ENCODE measurements around the gene DPF1.

The DPF1 gene

DNA sequence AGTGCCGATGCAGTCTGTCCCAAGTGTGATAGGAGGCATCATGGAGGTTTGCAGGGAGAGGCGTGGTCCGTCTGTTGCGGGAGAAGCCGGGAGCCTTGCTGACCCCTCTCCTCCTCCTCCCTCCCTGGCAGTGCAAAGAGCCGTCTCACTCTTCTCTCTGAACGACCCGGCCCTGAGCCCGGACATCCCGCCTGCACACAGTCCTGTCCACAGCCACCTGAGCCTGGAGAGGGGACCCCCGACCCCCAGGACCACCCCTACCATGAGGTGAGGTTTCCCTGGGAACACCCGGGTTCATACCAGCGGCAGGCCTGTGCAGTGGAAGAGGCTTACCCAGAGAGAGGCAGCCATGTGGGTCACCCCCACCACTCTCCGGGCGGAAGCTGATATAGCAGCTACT is 22.3 kb downstream of the DPF1 start:
- in situ Hi-C loops (cut with MboI; ENCODE audit: low sequenced_read_pairs), result no loop called here

DNA sequence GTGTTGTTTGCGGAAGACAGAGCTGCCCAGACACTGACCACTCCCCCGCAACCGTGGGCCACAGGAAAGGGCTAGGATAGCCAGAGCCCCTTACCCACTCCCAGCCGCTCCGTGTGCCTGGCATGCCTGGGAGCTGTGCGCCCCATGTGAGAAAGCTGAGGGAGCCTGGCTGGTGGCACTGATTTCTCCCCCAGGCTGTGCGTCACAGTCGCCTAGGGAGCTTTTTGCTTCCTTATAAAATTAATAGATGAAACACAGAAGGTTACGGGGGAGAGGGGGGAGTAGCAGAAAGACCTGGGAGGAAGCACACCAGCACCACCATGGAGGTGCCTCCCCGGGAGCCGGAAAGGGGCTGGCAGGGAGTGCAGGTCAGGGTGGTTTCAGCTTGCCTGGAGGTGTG is 24.7 kb downstream of the DPF1 start:
- in situ Hi-C loops (cut with MboI; ENCODE audit: low sequenced_read_pairs), result no loop called here

DNA sequence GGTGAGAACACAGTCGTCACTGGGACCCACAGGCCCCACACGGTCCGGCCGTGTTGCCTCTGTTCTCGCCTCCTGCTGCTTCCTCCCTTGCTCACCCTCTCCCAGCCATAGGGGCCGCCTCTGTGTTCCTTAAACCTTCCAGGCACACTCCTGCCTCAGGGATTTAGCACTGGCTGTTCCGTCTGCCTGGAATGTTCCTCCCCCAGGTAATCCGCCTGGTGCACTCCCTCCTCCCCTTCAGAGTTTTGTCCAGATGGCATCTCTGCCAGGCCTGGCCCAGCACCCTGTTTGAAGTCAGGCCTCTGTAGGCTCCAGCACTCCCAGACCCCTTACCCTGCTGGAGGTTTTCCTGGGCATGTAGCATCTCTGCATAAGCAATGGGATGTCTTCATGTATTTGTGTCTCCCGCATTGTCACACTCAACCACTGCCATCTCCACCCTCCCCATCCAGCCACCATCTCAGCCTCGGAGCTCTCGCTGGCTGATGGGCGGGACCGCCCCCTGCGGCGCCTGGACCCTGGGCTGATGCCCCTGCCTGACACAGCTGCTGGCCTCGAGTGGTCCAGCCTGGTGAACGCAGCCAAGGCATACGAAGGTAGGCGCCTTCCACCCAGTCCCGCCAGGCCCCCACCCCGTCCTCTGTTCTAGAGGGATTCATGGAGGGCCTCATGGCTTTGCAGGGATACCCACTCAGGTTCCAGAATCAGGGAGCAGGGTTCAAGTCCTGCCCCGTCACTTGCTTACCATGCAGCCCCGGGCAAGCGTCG is 25.9 kb downstream of the DPF1 start:
- in situ Hi-C loops (cut with MboI; ENCODE audit: low sequenced_read_pairs), result no loop called here

DNA sequence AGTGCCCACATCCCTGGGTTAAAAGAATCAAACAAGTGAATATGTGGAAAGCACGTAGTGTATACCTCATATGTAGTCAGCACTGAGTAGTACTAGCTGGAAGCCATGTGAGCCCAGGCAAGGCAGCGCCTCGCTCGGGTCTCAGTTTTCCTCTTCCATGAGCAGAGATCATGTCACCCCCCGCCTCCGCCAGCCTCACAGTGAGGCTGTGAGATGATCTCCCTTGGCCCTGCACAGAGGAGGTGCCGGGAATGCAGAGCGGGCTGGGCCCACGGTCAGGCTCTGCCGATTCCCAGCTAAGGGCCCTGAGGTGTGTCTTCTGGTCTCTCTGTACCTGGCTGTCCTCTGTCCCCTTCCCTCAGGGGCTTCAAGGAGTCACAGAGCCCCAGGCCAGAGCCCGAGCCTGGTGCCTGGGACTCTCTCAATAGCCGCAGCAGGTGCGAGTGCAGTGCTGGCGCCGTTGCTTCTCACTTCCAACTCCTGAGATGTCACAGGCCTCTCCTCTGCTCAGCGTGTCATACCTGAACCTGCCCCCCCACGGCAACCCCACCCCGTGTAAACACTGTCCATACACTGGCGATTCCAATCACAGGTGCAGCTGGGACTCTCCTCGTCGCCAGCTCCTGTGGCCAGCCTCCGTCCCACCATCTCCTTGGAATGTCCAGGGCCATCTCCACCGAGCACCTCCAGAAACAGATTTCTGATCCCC is 26.9 kb downstream of the DPF1 start:
- in situ Hi-C loops (cut with MboI; ENCODE audit: low sequenced_read_pairs), result no loop called here

DNA sequence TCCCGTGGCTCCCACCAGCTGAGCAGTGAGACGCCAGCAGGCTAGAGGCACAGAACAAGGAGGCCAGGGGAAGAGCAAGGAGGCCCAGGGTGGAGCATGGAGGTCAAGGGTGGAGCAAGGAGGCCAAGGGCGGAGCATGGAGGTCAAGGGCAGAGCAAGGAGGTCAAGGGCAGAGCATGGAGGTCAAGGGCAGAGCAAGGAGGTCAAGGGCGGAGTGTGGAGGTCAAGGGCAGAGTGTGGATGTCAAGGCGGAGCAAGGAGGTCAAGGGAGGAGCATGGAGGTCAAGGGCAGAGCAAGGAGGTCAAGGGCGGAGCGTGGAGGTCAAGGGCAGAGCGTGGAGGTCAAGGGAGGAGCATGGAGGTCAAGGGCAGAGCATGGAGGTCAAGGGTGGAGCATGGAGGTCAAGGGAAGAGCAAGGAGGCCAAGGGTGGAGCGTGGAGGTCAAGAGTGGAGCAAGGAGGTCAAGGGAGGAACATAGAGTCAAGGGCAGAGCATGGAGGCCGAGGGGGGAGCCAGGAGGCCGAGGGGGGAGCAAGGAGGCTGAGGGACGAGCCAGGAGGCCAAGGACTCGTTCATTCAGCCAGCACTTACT is 27.7 kb downstream of the DPF1 start:
- in situ Hi-C loops (cut with MboI; ENCODE audit: low sequenced_read_pairs), result no loop called here

DNA sequence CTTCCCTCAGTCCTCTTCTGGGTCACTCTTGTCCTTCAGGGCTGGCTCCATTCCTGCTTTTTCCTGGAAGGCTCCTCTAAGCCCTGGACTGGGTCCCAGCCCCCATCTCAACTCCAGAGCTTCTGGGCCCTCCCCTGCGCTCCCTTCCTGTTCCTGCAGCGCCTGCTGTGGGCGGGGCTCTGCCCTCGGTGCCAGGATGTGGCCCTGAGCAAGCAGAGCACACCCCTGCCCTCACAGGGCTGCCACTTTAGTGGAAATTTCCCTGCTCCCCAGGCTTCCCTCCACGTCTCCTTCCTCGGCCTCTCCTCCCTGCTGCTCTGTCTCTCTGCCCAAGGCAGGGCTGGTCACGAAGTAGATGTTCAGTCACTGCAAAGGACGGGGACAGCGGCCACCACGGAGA is 28.8 kb downstream of the DPF1 start:
- in situ Hi-C loops (cut with MboI; ENCODE audit: low sequenced_read_pairs), result no loop called here

DNA sequence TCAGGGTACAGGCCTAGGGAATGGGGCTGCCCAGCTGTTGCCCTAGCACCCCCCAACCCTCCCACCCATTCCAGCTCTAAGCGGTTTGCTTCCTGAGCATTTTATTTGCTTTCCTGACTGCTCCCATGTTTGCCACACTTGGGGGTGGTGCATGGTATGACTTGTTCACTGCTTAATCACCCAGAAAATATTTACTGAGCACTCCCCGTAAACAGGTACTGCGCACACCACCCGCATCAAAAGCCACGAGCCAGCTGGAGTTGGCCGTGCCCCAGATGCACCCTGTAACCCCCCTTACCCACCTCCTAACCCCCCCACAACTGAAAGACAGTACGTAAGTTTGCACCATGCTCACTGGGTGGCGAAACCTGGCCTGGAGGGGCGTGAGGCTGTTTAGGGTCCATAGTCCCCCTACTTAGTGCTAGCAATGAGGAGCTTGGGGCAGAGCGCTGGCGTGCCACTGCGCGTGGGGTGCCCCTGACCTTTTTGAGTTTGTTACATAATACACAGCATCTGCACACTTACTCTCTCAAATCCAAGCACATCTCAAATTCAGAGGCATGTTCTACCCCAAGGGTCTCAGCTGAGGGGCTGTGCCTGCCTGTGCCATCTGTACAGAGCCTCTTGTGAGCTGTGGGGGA is 29.8 kb downstream of the DPF1 start:
- in situ Hi-C loops (cut with MboI; ENCODE audit: low sequenced_read_pairs), result no loop called here

DNA sequence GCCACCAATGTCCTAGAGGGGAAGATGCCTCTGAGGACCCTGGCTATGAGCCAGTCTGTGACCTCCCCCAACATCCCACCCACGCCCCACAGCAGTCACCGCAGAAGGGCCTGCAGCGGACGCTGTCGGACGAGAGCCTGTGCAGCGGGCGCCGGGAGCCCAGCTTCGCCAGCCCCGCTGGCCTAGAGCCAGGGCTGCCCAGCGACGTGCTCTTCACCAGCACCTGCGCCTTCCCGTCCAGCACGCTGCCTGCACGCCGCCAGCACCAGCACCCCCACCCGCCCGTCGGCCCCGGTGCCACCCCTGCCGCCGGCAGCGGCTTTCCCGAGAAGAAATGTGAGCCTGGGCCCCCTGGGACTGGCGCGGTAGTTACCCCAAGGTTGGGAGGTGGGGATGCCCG is 30.6 kb downstream of the DPF1 start:
- in situ Hi-C loops (cut with MboI; ENCODE audit: low sequenced_read_pairs), result no loop called here

DNA sequence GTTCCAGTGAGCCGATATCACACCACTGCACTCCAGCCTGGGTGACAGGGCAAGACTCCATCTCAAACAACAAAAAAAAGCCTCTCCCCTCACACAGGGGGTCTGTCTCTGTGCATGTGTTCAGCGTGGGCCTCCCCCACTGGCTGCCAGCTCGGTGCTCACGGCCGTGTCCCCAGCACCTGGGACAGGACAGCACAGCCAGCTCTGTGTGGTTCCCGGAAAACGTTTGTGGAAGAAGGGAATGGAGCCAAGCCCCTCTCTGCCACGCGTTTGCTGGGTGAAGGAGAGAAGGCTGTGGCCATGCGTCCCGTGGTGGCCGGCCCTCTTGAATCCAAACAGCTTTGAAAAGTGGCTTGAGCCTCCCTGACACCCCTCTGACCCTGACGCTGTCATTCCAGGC is 32.3 kb downstream of the DPF1 start:
- in situ Hi-C loops (cut with MboI; ENCODE audit: low sequenced_read_pairs), result no loop called here

DNA sequence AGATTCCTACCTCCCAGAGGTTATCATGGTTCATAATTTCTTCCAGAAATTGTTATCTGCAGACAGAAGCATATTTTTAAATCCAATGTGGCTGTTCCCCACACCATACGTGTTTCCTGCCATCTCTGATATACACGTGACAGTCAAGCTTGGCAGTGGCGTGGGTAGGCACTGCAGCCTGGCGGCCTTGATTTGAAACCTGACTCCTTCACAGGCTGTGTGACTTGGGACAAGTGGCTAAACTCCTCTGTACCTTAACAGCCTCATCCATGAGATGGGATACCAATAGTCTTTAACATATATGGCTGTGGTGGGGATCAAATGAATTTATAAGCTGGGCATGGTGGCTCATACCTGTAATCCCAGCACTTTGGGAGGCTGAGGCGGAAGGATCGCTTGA is 33.2 kb downstream of the DPF1 start:
- in situ Hi-C loops (cut with MboI; ENCODE audit: low sequenced_read_pairs), result no loop called here

DNA sequence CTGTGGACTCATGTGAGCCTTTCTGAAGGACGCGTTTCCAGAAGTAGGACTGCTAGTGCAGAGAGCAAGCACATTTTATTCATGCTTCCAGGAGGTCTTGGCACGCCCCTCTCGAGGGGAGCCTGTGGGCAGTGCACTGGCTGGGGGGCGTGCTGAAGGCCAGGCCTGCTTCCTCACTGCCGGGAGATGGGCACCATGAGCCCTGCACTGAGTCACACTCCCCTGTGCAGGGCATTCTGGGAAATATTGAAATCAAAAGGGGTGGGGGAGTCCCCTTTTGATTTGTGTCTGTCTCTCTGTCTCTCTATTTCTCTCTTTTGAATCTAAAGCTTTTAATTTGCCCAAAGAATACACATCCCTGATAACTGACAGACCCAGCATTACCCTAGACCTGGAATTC is 34.0 kb downstream of the DPF1 start:
- in situ Hi-C loops (cut with MboI; ENCODE audit: low sequenced_read_pairs), result no loop called here

DNA sequence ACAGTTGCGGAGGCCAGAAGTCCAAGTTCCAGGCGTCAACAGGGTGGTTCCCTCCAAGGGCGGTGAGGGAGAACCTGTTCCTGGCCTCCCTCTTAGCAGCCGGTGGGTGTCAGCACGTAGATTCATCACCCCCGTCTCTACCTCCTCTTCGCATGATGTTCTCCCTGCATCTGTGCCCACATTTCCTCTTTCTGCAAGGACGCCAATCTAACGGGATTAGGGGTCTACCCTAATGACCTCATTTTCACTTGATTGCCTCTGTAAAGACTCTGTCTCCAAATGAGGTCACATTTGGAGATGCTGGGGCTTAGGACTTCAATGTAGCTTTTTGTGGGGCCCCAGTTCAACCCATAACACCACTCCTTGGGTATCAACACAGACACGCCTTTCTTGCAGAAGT is 38.5 kb downstream of the DPF1 start:
- in situ Hi-C loops (cut with MboI; ENCODE audit: low sequenced_read_pairs), result no loop called here

DNA sequence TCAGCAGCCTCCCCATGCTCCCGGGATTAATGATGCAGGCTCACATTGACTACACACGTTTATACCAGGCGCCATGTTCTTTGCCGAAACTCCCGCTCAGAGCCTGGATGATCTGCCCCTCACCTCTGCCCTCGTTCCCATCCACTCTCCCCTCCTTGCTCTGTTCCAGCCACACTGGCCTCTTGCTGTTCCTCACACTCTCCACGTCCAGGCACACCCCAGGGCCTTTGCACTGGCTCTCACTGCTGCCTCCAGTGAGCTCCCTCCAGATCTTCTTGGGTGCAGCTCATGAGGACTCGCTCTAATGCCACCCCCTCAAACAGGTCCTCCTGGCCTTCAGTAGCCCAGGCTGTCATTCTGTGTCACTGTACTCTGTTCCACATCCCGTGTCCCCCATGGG is 39.2 kb downstream of the DPF1 start:
- in situ Hi-C loops (cut with MboI; ENCODE audit: low sequenced_read_pairs), result no loop called here

DNA sequence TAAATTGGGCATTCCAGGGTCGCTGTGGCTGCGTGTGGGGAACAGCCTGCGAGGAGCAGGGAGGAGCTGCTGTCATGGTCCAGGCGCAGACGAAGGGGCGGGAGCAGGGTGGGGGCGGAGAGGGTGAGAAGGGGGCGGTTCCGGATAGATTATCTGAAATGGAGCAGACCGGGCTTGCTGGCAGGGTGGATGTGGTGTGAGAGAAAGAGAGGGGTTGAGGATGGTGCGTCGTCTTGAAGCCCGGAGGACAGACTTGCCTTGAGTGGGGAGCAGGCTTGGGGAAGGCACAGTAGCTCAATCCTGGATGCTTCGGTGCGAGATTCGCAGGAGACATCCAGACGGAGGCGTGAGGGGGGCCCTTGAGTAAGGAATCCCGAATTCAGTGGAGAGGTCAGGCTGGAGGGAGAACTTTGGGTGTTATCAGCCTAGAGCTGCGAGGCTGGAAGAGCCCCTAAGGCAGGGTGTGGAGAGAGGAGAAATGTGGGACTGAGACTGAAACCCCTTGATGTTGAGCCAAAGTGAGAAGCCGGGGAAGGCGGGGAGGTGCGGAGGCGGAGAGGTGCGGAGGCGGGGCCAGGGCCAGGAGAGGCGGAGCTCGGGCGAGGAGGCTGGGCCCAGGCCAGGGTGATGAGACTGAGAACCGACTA is 40.6 kb downstream of the DPF1 start:
- in situ Hi-C loops (cut with MboI; ENCODE audit: low sequenced_read_pairs), result no loop called here

DNA sequence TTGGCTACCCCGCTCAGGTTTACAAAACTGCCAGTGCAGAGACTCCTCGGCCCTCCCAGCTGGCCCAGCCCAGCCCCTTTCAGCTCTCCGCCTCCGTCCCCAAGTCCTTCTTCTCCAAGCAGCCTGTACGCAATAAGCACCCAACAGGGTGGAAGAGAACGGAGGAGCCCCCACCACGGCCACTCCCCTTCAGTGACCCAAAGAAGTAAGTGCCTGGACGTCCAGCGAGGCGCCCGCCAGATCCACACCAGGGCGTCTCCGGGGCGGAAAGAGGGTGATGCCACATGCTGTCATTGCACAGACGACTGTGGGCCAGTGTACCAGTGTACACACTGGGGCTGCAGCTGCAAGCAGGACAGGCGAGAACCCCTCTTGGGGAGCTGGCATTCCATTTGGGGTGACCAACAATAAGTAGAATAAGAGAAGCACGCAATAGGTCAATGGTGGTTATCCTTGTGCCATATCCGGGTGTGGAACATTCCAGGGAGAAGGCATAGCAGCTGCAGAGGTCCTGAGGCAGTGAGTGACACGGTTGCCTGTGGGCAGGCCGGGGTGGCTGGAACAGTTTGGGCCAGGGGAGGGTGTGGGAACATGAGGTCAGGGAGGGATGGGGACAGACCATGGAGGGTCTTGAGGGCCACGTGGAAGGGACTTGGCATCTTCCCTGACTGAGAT is 41.3 kb downstream of the DPF1 start:
- in situ Hi-C loops (cut with MboI; ENCODE audit: low sequenced_read_pairs), result no loop called here

DNA sequence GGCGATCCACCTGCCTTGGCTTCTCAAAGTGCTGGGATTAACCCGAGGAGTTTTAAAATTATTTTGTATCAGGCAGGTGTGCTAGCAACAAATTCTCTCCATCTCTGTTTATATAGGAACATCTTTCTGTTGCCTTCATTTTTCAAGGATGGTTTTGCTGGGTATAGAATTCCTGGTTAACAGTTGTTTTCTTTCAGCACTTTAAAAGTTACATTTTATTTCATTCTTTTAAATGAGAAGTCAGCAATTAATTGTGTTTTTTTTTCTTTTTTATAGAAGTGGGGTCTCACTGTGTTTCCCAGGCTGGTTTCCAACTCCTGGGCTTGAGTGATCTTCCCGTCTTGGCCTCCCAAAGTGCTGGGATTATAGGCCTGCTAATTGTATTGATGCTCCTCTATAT is 44.0 kb downstream of the DPF1 start:
- in situ Hi-C loops (cut with MboI; ENCODE audit: low sequenced_read_pairs), result no loop called here

DNA sequence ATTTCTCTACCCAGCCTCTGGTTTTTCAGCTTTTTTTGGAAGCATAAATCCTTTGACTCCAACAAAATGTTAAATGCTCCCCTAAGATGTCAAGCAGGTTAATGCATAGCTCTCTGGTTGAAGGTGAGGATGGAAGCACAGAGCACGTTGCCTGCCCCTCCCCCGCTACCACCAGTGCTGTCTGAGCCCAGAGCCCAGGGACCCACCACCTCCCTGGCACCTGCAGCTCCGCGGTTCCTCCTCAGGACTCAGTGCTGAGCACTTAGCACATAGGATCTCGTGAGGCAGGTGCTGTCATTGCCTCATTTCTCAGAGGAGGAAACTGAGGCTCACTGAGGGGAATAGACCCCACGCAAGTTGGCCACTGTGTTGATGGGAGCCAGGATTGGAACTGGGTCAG is 48.6 kb downstream of the DPF1 start:
- in situ Hi-C loops (cut with MboI; ENCODE audit: low sequenced_read_pairs), result no loop called here

DNA sequence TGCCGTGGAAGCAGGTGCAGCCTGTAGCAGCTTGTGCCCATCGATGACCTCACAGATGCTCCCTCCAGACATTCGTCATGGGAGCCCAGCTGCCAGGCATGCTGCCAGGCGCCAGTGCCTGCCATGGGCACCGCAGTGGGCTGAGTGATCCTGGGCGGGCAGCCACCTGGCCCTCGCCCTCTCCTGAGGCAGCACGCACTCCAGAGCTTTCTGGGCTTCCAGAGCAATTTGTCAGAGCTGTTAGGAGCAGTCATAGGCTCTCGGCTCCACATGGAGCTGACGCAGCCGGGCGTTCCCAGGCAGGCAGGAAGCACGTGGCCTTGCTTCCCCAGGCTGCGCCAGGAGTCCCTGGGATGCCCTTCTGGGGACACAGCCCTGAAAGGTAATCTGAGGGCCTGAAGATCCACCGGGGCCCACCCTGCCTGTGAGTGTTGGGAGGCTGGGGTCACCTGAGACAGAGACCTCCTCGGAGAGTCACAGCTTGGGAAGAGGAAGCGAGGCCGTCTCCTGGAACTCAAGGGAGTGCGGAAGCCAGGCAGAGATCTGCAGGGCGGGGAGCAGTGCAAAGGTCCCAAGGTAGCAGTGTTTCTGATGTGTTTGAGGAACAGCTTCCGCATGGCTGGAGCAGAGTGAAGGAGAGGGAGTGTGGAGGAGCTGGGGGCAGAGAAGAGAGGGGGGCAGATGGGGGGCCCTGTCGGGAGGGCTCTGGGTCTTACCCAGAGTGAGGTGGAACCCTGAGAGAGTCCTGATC is 50.6 kb downstream of the DPF1 start:
- in situ Hi-C loops (cut with MboI; ENCODE audit: low sequenced_read_pairs), result no loop called here

DNA sequence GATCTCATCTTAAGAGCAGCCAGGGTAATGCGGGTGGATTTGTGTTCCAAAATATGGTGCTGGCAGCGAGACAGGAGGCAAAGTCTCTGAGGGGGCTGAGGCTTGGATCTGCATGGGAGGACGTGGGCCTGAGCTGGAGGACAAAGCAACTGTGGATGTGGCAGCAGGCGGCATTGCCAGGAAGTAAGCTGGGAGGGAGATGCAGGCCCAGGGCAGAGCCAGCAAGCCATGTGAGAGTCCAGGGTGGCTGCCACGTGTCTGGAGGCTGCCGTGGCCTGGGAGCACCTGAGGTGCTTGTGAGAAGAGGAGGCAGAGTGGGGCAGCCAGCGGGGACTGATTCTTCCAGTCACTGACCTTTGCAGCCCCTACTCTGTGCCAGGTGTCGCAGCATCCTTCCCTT is 52.0 kb downstream of the DPF1 start:
- in situ Hi-C loops (cut with MboI; ENCODE audit: low sequenced_read_pairs), result no loop called here

DNA sequence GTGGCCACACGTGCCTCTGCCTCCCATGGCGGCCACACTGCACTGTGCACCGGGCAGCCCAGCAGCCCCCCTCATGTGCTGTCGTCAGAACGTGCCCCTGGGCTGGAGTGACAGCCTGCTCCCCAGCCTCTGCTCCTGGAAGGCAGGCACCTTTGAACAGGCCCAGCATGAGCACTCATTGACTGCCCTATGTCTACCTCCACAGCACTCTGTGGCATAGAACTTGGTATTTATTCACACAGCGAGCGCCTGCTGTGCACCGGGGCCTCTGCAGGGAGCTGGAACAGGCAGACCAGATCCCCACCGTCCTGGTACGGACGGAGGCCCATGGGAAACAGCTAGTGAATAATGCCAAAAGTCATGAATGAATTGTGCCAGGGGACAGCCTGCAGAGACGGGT is 53.7 kb downstream of the DPF1 start:
- in situ Hi-C loops (cut with MboI; ENCODE audit: low sequenced_read_pairs), result no loop called here

Measured in HL-60/S4 treated with phorbol 12-myristate 13-acetate at 8.2 ng/mL for 4 days and 3 days (cell line).